Measurements from ENCODE around the gene GPER1. TPM values are rescaled to one million over a fixed set of nuclear protein-coding genes. Genes with fewer than 3 reads are reported as not detected.

Gene GPER1
- total RNA-seq: 0.49 and 1.2 TPM in 2 replicates

DNA sequence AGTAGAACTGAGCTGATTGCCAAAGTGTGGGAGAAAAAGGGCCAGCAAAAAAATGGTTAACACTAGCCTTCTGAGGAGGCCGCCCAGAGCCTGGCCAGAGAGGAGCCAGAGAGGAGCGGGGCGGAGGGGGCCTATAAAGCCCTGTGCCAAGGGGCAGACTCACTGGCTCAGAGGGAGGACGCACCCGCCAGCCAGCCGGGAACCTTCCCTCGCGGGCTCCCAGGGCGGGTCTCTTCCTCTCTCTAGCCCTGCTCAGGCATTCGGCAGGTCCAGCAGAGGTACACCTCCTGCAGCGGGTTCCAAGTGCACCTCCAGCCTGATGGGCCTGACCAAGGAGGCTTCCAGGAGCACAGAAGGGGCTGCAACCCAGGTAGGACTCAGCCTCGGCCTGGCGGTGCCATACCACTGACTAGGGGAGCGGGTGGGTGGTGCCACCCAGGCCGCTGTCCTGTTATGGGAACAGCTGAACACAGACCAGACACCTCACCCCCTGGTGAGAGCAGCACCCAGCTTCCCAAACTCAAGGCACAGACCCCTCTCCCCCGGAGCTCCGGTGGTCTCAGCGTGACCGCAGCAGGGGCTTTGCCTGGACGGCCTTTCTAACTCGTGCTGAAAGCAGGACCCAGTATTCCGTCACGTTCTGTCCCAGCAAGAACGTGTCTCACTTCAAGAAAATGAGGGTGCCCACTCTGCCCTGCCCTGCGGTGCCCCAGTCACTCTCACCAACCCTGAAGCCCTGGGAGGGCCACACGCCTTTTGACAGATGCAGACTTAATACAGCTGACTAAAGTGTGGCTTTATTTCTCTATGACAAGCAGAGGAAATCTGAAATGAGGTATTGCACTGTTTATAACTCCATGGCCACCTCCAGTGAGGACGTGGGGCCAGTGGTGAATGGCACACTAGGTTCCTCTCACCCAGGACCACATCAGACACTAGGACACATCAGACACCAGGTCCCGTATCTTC, at the start of gene GPER1:
Gene GPER1 (plus strand): TSS at position 162 of the 969 bp plus-strand sequence. CDS start 3,616 bp downstream, outside the sequence.

DNA sequence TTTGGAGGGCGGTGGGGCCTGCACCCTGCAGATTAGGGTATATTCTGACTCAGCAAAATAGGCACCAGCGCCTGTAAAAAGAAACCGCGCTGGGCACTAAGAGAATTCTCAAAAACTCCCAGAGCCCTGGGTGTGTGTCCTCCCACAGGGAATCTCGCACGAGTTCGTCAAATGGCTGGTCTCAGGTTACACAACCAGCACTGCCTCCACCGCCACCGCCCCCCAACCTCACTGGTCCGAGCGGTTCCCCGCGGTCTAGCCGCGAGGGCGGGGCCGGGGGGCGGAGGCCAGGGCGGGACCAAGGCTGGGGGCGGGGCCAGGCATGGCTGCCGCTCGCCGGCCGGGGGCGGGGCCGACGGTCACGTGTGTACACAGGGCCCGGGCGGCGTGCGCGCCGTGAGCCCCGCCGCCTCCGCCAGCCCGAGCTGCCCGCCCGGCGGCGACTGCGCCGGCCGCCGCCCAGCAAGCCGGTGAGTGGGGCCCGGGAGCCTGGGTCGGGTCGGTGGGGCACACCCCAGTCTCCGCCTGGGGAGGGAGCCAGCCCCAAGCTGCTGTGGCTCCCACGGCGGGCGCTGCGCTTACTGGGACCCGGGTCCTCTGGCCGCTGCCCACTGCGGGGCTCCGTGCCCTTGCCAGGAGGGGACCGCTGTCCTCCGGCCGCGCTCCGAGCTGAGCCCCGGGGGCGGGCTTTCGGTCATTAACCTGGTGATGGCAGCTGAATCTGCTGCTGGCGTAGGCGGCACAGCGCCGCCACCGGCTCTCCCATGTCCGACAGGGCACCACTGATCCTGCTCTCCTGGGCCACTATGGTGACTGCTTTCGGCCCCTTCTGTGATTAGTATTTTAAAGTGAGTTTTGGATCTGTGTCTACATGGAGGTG, 43.5 kb upstream of the GPER1 start, which contains the start of gene GPR146:
Gene GPR146 (plus strand): TSS at position 358 of the 880 bp plus-strand sequence. CDS start 12,970 bp downstream, outside the sequence.

Other genes starting within 250 kb of the GPER1 start
- gene GET4, start 211.6 kb upstream of the GPER1 start, total RNA-seq: 27.8 and 37.5 TPM in 2 replicates
- gene ADAP1, start 133.4 kb upstream of the GPER1 start, total RNA-seq: 20.8 and 32.2 TPM in 2 replicates
- 5.3 and 8.2 TPM in 2 replicates for gene COX19, start 112.6 kb upstream of the GPER1 start, total RNA-seq
- 8.2 and 13.1 TPM in 2 replicates for gene CYP2W1, start 104.9 kb upstream of the GPER1 start, total RNA-seq
- 0.14 and 0.42 TPM in 2 replicates for gene GPR146, start 43.6 kb upstream of the GPER1 start, total RNA-seq
- 10.7 and 11.2 TPM in 2 replicates for gene ZFAND2A, start 72.1 kb downstream of the GPER1 start, total RNA-seq
- gene UNCX, start 144.8 kb downstream of the GPER1 start, total RNA-seq: not detected in 2 replicates